H54 (cell line): ENCODE data around the gene HIPK2.

Source experiments
- DNase-seq: peaks from one replicate; pipeline ENCODE4 v3.0.0; 2011; ENCODE audit warnings: low spot score, mixed read lengths; ENCODE audit not compliant: insufficient read length
- FAIRE-seq: peaks from 3 replicates; lab custom pipeline; 2011; peaks lifted over from hg19 to GRCh38; lab: Jason Lieb, UNC
- POLR2A ChIP-seq: IDR thresholded peaks from 2 replicates; pipeline ENCODE4 v1.6.1; 2011; ENCODE audit warnings: low read depth, mild to moderate bottlenecking, low read length

Gene HIPK2

GRCh38 chr7:139743267-139743966 lies 34.4 kb downstream of the HIPK2 start:
- FAIRE-seq: no peak
- no peak for DNase-seq
- no peak for TF ChIP-seq POLR2A

GRCh38 chr7:139741789-139742344 lies 35.9 kb downstream of the HIPK2 start:
- no peak for TF ChIP-seq POLR2A
- no peak for FAIRE-seq
- no peak for DNase-seq

GRCh38 chr7:139741239-139741638 lies 36.6 kb downstream of the HIPK2 start:
- FAIRE-seq (no peak), DNase-seq (no peak)
- no peak for TF ChIP-seq POLR2A

GRCh38 chr7:139739863-139740597 lies 37.8 kb downstream of the HIPK2 start:
- FAIRE-seq: no peak
- no peak for DNase-seq

GRCh38 chr7:139738772-139739171 lies 39.0 kb downstream of the HIPK2 start:
- FAIRE-seq (no peak), DNase-seq (no peak)
- TF ChIP-seq POLR2A: no peak

More at GRCh38 chr7:139739863-139740597, 37.8 kb downstream of the HIPK2 start:
- no peak for TF ChIP-seq POLR2A

GRCh38 chr7:139738101-139738489 lies 39.7 kb downstream of the HIPK2 start:
- FAIRE-seq (no peak), DNase-seq (no peak)
- no peak for TF ChIP-seq POLR2A

GRCh38 chr7:139737221-139738100 lies 40.3 kb downstream of the HIPK2 start:
- FAIRE-seq: no peak
- TF ChIP-seq POLR2A: no peak
- DNase-seq: no peak

- TF ChIP-seq POLR2A: no peak
- FAIRE-seq (no peak), DNase-seq (no peak)
Observed at GRCh38 chr7:139735912-139736595, 41.7 kb downstream of the HIPK2 start.

GRCh38 chr7:139735466-139735865 lies 42.3 kb downstream of the HIPK2 start:
- FAIRE-seq: no peak

GRCh38 chr7:139734395-139734794 lies 43.4 kb downstream of the HIPK2 start:
- FAIRE-seq (no peak), DNase-seq (no peak)
- TF ChIP-seq POLR2A: no peak

More at GRCh38 chr7:139735466-139735865, 42.3 kb downstream of the HIPK2 start:
- no peak for DNase-seq
- TF ChIP-seq POLR2A: no peak

GRCh38 chr7:139733751-139734150 lies 44.0 kb downstream of the HIPK2 start:
- no peak for DNase-seq
- no peak for FAIRE-seq
- TF ChIP-seq POLR2A: no peak

GRCh38 chr7:139732471-139733167 lies 45.2 kb downstream of the HIPK2 start:
- no peak for DNase-seq
- no peak for FAIRE-seq
- TF ChIP-seq POLR2A: no peak
